ENCODE measurements around the gene TMPRSS13. TPM values are rescaled to one million over a fixed set of nuclear protein-coding genes. Genes with fewer than 3 reads are reported as not detected.

Gene TMPRSS13
- polyA plus RNA-seq, 1 donor from 2014 or later, result not detected

GRCh38 chr11:117857734-117858414 lies 71.3 kb downstream of the TMPRSS13 start:
- H3K9me3 ChIP-seq (ENCODE audit: low read length), result peaks cover 4% of the 10 kb centered on the region
- H4K20me1 ChIP-seq (ENCODE audit: insufficient read depth), result peaks cover 15% of the 10 kb centered on the region
- H3K9me2 ChIP-seq (ENCODE audit: insufficient read depth, low read length), result no peaks in the 10 kb centered on the region
- H3K4me2 ChIP-seq (ENCODE audit: low read length), result no peak overlapping the region
- H2AFZ ChIP-seq (ENCODE audit: low read depth, low read length), result no peak overlapping the region
- no peak overlapping the region for H3K27ac ChIP-seq (ENCODE audit: low read length)
- no peak overlapping the region for H3K9ac ChIP-seq (ENCODE audit: low read length)
- peaks cover 81% of the 10 kb centered on the region for H3K79me2 ChIP-seq (replicated peaks; ENCODE audit: insufficient read depth, low read length)
- TF ChIP-seq MXI1 (conservative IDR thresholded peaks at IDR 0.05; ENCODE audit: poor library complexity, severe bottlenecking) (no peak), EP300 (conservative IDR thresholded peaks at IDR 0.05; ENCODE audit: poor library complexity, severe bottlenecking) (no peak), SMC3 (conservative IDR thresholded peaks at IDR 0.05; ENCODE audit: poor library complexity) (no peak), REST (IDR thresholded peaks at IDR 0.05; ENCODE audit: borderline replicate concordance) (no peak), RAD21 (conservative IDR thresholded peaks at IDR 0.05) (no peak), POLR2AphosphoS5 (IDR thresholded peaks at IDR 0.05) (no peak), TAF1 (IDR thresholded peaks at IDR 0.05; ENCODE audit: low read depth) (no peak), EZH2 (IDR thresholded peaks at IDR 0.05; ENCODE audit: borderline replicate concordance, insufficient read depth, low read length, poor library complexity, severe bottlenecking) (no peak), CTCF (IDR thresholded peaks at IDR 0.05; ENCODE audit: poor library complexity, severe bottlenecking) (no peak)
- H3K36me3 ChIP-seq (ENCODE audit: insufficient read depth, low read length), result no peaks in the 10 kb centered on the region
- H3K27me3 ChIP-seq (ENCODE audit: insufficient read depth, low read depth, low read length), result no peaks in the 10 kb centered on the region
- H3K4me3 ChIP-seq (ENCODE audit: low read length), result no peak overlapping the region
- H3F3A ChIP-seq (ENCODE audit: insufficient read depth, low read length, poor library complexity, severe bottlenecking), result no peaks in the 10 kb centered on the region

- no peak for TF ChIP-seq REST (IDR thresholded peaks at IDR 0.05; ENCODE audit: borderline replicate concordance)
- TF ChIP-seq CTCF (IDR thresholded peaks at IDR 0.05; ENCODE audit: poor library complexity, severe bottlenecking), result no peak
- TF ChIP-seq SMC3 (conservative IDR thresholded peaks at IDR 0.05; ENCODE audit: poor library complexity), result no peak
- no peak for TF ChIP-seq TAF1 (IDR thresholded peaks at IDR 0.05; ENCODE audit: low read depth)
- no peak for TF ChIP-seq MXI1 (conservative IDR thresholded peaks at IDR 0.05; ENCODE audit: poor library complexity, severe bottlenecking)
- TF ChIP-seq POLR2AphosphoS5 (IDR thresholded peaks at IDR 0.05), result no peak
- no peak for TF ChIP-seq RAD21 (conservative IDR thresholded peaks at IDR 0.05)
- TF ChIP-seq EZH2 (IDR thresholded peaks at IDR 0.05; ENCODE audit: borderline replicate concordance, insufficient read depth, low read length, poor library complexity, severe bottlenecking), result no peak
- no peak for TF ChIP-seq EP300 (conservative IDR thresholded peaks at IDR 0.05; ENCODE audit: poor library complexity, severe bottlenecking)
- peaks cover 8% of the 10 kb centered on the region for H4K20me1 ChIP-seq (ENCODE audit: insufficient read depth)
- peaks cover 65% of the 10 kb centered on the region for H3K79me2 ChIP-seq (replicated peaks; ENCODE audit: insufficient read depth, low read length)
- H3K27me3 ChIP-seq (ENCODE audit: insufficient read depth, low read depth, low read length), result no peaks in the 10 kb centered on the region
- no peak overlapping the region for H3K27ac ChIP-seq (ENCODE audit: low read length)
- no peak overlapping the region for H3K4me2 ChIP-seq (ENCODE audit: low read length)
- H3K9me2 ChIP-seq (ENCODE audit: insufficient read depth, low read length), result no peaks in the 10 kb centered on the region
- no peaks in the 10 kb centered on the region for H3F3A ChIP-seq (ENCODE audit: insufficient read depth, low read length, poor library complexity, severe bottlenecking)
- no peak overlapping the region for H3K4me3 ChIP-seq (ENCODE audit: low read length)
- H3K9me3 ChIP-seq (ENCODE audit: low read length), result peaks cover 4% of the 10 kb centered on the region
- no peak overlapping the region for H2AFZ ChIP-seq (ENCODE audit: low read depth, low read length)
- H3K36me3 ChIP-seq (ENCODE audit: insufficient read depth, low read length), result no peaks in the 10 kb centered on the region
- H3K9ac ChIP-seq (ENCODE audit: low read length), result no peak overlapping the region
Observed at GRCh38 chr11:117855912-117856651, 73.1 kb downstream of the TMPRSS13 start.

Data from neural cell (in vitro differentiated cells).